ENCODE measurements around the gene BCAS3.

BCAS3 gene

GRCh38 chr17:61404663-61404912, 726.9 kb downstream of the BCAS3 start:
- no peak for TF ChIP-seq POLR2A (IDR thresholded peaks at IDR 0.05; ENCODE audit: low read depth, low read length)
- TF ChIP-seq POLR2AphosphoS5 (IDR thresholded peaks at IDR 0.05; ENCODE audit: low read depth, low read length): no peak
- TF ChIP-seq TAF1 (IDR thresholded peaks at IDR 0.05; ENCODE audit: borderline replicate concordance, low read depth, low read length): no peak
- DNase-seq (ENCODE audit: insufficient read length) (no peak), FAIRE-seq (no peak)

GRCh38 chr17:61404913-61405685, 727.4 kb downstream of the BCAS3 start:
- FAIRE-seq (no peak), DNase-seq (ENCODE audit: insufficient read length) (no peak)
- TF ChIP-seq TAF1 (IDR thresholded peaks at IDR 0.05; ENCODE audit: borderline replicate concordance, low read depth, low read length) (no peak), POLR2A (IDR thresholded peaks at IDR 0.05; ENCODE audit: low read depth, low read length) (no peak), POLR2AphosphoS5 (IDR thresholded peaks at IDR 0.05; ENCODE audit: low read depth, low read length) (no peak)

- FAIRE-seq (no peak), DNase-seq (ENCODE audit: insufficient read length) (no peak)
- no peak for TF ChIP-seq POLR2AphosphoS5 (IDR thresholded peaks at IDR 0.05; ENCODE audit: low read depth, low read length)
- TF ChIP-seq POLR2A (IDR thresholded peaks at IDR 0.05; ENCODE audit: low read depth, low read length): no peak
- no peak for TF ChIP-seq TAF1 (IDR thresholded peaks at IDR 0.05; ENCODE audit: borderline replicate concordance, low read depth, low read length)
Measured at GRCh38 chr17:61405686-61406536, 728.3 kb downstream of the BCAS3 start.

- DNase-seq (ENCODE audit: insufficient read length): no peak
- TF ChIP-seq TAF1 (IDR thresholded peaks at IDR 0.05; ENCODE audit: borderline replicate concordance, low read depth, low read length) (no peak), POLR2A (IDR thresholded peaks at IDR 0.05; ENCODE audit: low read depth, low read length) (no peak), POLR2AphosphoS5 (IDR thresholded peaks at IDR 0.05; ENCODE audit: low read depth, low read length) (no peak)
- no peak for FAIRE-seq
Measured at GRCh38 chr17:61406537-61406845, 728.8 kb downstream of the BCAS3 start.

GRCh38 chr17:61406971-61407911, 729.6 kb downstream of the BCAS3 start:
- DNase-seq (ENCODE audit: insufficient read length) (no peak), FAIRE-seq (no peak)

GRCh38 chr17:61408151-61409041, 730.7 kb downstream of the BCAS3 start:
- FAIRE-seq (no peak), DNase-seq (ENCODE audit: insufficient read length) (no peak)
- TF ChIP-seq TAF1 (IDR thresholded peaks at IDR 0.05; ENCODE audit: borderline replicate concordance, low read depth, low read length) (no peak), POLR2AphosphoS5 (IDR thresholded peaks at IDR 0.05; ENCODE audit: low read depth, low read length) (no peak), POLR2A (IDR thresholded peaks at IDR 0.05; ENCODE audit: low read depth, low read length) (no peak)

More at GRCh38 chr17:61406971-61407911, 729.6 kb downstream of the BCAS3 start:
- TF ChIP-seq POLR2A (IDR thresholded peaks at IDR 0.05; ENCODE audit: low read depth, low read length) (no peak), TAF1 (IDR thresholded peaks at IDR 0.05; ENCODE audit: borderline replicate concordance, low read depth, low read length) (no peak), POLR2AphosphoS5 (IDR thresholded peaks at IDR 0.05; ENCODE audit: low read depth, low read length) (no peak)

GRCh38 chr17:61409301-61410112, 731.9 kb downstream of the BCAS3 start:
- FAIRE-seq (no peak), DNase-seq (ENCODE audit: insufficient read length) (peak; percentile 56)
- TF ChIP-seq POLR2AphosphoS5 (IDR thresholded peaks at IDR 0.05; ENCODE audit: low read depth, low read length): no peak
- TF ChIP-seq POLR2A (IDR thresholded peaks at IDR 0.05; ENCODE audit: low read depth, low read length): no peak
- no peak for TF ChIP-seq TAF1 (IDR thresholded peaks at IDR 0.05; ENCODE audit: borderline replicate concordance, low read depth, low read length)

- TF ChIP-seq POLR2AphosphoS5 (IDR thresholded peaks at IDR 0.05; ENCODE audit: low read depth, low read length) (no peak), POLR2A (IDR thresholded peaks at IDR 0.05; ENCODE audit: low read depth, low read length) (no peak), TAF1 (IDR thresholded peaks at IDR 0.05; ENCODE audit: borderline replicate concordance, low read depth, low read length) (no peak)
- FAIRE-seq: no peak
- peak; percentile 58 for DNase-seq (ENCODE audit: insufficient read length)
Measured at GRCh38 chr17:61410141-61411010, 732.7 kb downstream of the BCAS3 start.

GRCh38 chr17:61411011-61411260, 733.3 kb downstream of the BCAS3 start:
- no peak for TF ChIP-seq TAF1 (IDR thresholded peaks at IDR 0.05; ENCODE audit: borderline replicate concordance, low read depth, low read length)
- TF ChIP-seq POLR2AphosphoS5 (IDR thresholded peaks at IDR 0.05; ENCODE audit: low read depth, low read length): no peak
- TF ChIP-seq POLR2A (IDR thresholded peaks at IDR 0.05; ENCODE audit: low read depth, low read length): no peak
- FAIRE-seq (no peak), DNase-seq (ENCODE audit: insufficient read length) (no peak)
